ENCODE results near the gene UTS2R.

UTS2R gene

GRCh38 chr17:82418001-82418986 lies 46.7 kb downstream of the UTS2R start, which contains the start of the genes HEXD and OGFOD3 (continued):
- TF ChIP-seq ZNF513 (tag by site-specific recombination; IDR thresholded peaks at IDR 0.05) (no peak), ZNF501 (tag by site-specific recombination; IDR thresholded peaks at IDR 0.05) (no peak), GLIS1 (tag by site-specific recombination; IDR thresholded peaks at IDR 0.05) (no peak), ZBTB17 (tag by site-specific recombination; IDR thresholded peaks at IDR 0.05) (no peak; the same call in 1 of the 2 replicates), ZNF341 (tag by site-specific recombination; IDR thresholded peaks at IDR 0.05; ENCODE audit: low read depth) (no peak), ZNF580 (tag by site-specific recombination; IDR thresholded peaks at IDR 0.05) (no peak), ZNF560 (tag by site-specific recombination; IDR thresholded peaks at IDR 0.05; ENCODE audit: borderline replicate concordance) (no peak), SP3 (tag by site-specific recombination; IDR thresholded peaks at IDR 0.05) (peak; percentile 49; the same call in 1 of the 2 replicates), INSM2 (tag by site-specific recombination; IDR thresholded peaks at IDR 0.05) (no peak), AEBP2 (tag by site-specific recombination; IDR thresholded peaks at IDR 0.05; ENCODE audit: borderline replicate concordance) (no peak), ZNF558 (tag by site-specific recombination; IDR thresholded peaks at IDR 0.05) (no peak), ZIC2 (tag by site-specific recombination; IDR thresholded peaks at IDR 0.05) (no peak), MYNN (tag by site-specific recombination; IDR thresholded peaks at IDR 0.05; ENCODE audit: borderline replicate concordance) (no peak), ATF2 (tag by site-specific recombination; IDR thresholded peaks at IDR 0.05; ENCODE audit: low read depth) (no peak), ZNF610 (tag by site-specific recombination; IDR thresholded peaks at IDR 0.05; ENCODE audit: borderline replicate concordance) (no peak), PATZ1 (tag by site-specific recombination; IDR thresholded peaks at IDR 0.05) (peak; percentile 46; the same call in 1 of the 2 replicates), BCL6B (tag by site-specific recombination; IDR thresholded peaks at IDR 0.05) (no peak), SP2 (tag by site-specific recombination; IDR thresholded peaks at IDR 0.05) (peak; percentile 16; the same call in 1 of the 2 replicates), WT1 (tag by site-specific recombination; IDR thresholded peaks at IDR 0.05) (no peak), ZNF433 (tag by site-specific recombination; IDR thresholded peaks at IDR 0.05; ENCODE audit: low read depth) (no peak), ZFP69B (tag by site-specific recombination; IDR thresholded peaks at IDR 0.05) (no peak), ZSCAN23 (tag by site-specific recombination; IDR thresholded peaks at IDR 0.05) (no peak), ZNF449 (tag by site-specific recombination; IDR thresholded peaks at IDR 0.05) (no peak), ZNF670 (tag by site-specific recombination; IDR thresholded peaks at IDR 0.05; ENCODE audit: low read depth) (no peak), TCF7L2 (IDR thresholded peaks at IDR 0.05; ENCODE audit: borderline replicate concordance, low read depth, low read length) (no peak)
